Activated T-helper 1 cell treated with Interleukin-2 at 50 U/mL for 16 hours (primary cell): ENCODE data around the gene SYT1.
"Not testable (repeated sequence)": the region's sequence is repeated elsewhere in the genome, so short reads cannot be mapped to it uniquely, and the experiment has no call there.

Experiments
- DNase-seq: peaks from one replicate; pipeline ENCODE4 v3.0.0-alpha.2; 2020; ENCODE audit warnings: low read depth

Gene SYT1

DNA sequence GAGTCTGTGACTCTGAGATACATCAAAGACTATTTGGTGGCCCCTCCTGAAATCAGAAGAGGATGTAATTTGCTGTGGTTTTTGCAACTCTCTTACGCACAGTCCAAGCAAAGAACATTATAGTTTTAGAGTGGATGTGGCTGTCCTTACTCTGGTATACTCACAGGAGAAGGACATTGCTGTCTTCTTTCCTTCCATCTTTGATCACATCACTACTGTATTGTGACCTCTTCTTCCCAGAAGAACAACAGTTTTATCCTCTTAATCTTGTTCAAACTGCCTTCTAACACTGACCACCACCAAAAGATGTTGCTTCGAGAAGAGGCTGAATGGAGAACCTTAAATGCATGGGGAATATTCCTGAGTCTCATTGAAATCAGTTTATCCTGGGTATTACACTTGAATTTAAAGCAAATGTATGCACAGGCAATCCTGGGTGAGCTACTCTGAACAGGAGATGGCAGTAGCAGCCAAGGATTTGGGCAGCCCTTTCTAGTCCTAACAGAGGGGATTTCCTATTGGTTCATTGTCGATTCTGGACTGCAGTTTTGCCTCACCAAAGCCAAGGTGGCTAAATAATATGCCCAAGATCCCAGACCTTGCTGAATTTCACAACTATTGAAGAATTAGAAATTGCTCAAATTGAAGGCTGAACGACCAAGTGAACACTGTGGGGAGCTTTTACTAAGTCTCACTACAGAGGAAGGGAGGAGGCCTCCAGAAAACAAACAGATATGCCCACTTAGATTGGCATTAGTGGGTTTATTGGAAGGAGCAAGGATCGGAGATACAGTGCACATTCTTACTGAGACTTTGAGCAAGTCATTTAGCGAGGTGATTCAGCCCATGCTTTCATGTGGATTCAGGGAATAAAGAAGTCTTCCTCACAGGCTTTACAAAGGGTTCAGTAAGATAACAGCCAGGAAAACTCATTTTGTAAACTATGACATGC lies 543.4 kb downstream of the SYT1 start:
- no peak for DNase-seq

DNA sequence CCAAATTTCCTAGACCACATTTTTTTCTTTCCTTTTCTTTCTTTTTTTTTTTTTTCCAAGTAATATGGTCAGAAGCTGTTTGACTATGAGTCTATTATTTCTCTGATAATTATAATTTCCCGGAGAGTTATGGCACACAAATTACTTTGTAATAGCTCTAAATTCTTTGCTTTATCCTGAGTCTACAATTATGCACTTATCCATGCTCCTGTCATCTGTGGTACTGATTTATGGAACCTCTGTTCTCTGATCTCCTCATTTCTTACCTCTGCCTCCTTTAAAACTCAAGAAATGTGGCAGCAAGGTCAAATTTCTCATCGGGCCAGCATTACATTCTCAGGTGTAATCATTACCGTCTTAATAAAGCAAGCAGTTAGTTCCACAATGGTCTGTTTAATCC lies 544.1 kb downstream of the SYT1 start:
- no peak for DNase-seq

DNA sequence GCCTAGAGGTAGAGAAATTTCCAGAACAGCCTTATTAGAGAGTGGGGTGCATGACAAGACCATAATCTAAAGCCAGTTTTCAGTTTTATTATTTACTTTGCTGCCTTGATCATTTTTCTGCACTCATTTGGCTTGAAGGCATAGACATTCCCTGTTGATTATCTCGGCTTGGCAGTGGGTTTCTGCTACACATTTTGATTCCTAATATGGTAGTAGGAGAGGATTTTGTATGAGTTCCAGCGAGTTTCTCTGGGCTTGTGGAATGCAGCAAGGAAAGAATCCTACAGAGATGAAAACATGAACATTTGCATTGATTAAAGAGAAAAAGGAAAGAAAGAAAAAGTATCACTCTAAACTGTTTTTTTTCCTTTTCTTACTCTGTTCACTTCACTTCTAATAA lies 545.0 kb downstream of the SYT1 start:
- DNase-seq = no peak

DNA sequence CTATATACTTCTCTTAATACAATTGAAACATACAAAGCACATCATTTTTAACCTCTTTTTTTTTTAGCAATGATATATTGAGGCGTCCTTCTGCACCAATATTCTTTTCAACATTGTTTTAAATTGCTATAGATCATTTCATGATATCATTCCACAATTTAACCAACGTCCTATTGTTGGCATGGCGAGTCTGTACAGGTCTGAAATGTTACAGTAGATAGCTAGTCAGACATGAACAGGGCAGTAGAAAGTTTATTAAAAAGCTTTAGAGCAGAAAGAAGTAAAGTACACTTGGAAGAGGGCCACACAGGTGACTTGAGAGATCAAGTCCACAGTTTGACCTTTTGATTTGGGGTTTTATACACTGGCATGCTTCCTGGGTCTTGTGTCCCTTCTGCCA lies 547.2 kb downstream of the SYT1 start:
- no peak for DNase-seq

DNA sequence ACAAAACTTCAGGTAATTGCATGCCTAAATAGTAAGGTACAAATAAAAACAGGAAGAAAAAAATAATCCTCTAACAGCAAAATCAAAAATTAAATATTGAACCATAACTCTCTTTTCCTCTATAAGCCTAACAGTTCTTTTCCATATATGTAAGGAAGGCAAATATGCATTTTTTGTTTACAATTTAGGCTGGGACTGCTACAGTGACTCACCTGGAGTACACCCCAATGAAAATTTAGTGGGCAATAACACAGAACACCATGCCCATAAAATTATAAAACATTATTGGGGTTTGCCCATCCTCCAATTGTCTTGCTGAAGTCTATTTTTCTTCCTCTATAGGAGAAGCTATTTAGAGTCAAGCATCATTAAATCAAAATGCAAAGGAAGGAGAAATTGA lies 549.2 kb downstream of the SYT1 start:
- no peak for DNase-seq

DNA sequence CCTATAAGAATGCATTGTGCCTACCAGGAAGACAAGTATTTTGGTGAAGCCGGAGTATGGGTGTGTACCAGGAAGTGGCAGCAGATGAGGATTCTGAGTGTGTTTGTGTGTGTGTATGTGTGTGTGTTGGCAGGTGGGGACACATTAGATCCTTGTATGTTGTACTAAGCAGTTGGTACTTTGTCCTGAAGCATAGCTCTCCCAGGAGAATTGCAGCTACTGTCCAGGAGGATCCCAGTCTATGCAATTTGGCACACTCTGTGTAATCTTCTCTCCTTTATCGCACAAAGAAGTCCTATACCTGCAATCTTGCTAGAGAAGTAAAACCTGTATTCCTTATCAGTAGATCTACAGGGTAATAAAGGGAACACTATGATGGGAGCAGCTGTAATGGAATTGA lies 549.7 kb downstream of the SYT1 start:
- no peak for DNase-seq

DNA sequence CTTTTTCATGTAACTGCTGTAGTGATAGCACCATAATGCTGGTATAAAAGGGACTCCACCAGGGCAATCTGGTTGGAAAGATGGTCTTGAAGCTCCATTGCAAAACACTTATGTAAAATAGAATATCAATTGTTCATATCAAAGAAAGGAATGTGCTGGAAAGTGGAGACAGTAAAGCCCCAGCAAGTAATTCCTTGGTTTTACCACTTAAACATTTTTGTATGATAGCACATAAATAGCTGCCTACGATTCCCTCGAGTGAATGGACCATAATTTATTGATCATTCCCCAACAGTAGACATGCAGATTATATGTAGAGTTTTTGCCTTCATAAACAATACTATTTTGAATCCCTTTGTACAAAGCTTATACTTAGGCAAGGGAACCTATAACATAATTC lies 550.7 kb downstream of the SYT1 start:
- DNase-seq = no peak

DNA sequence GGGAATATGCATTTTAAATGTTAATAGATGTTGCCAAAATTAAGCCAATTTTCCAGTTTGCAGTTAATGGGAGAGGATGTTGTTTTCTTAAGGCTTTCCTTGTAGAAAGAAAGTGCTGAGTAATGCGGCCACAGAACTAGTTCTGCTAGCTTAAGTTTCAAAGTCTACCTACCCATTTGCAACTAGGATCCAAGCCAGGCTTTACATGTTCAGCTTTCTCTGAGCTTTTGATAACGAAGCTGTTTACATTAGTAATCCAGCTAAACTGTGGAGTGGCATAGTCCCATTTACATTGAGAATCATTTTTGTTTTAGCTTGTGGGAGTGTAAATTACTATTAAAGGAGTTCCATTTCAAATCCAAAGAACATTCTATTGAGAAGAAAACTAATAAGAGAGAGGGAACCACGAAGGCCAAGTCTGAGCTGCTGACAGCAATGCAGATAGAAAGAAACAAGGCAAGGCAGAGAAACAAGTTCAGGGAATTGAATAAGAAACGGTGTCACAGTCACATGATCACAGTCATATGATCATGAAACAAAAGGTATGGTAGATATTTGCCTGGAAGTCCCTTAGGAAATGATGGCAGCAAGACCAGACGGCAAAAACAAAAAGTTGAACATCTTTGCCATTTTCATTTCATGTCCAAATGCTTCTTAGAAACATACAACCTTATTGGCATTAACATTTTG lies 551.3 kb downstream of the SYT1 start:
- no peak for DNase-seq

DNA sequence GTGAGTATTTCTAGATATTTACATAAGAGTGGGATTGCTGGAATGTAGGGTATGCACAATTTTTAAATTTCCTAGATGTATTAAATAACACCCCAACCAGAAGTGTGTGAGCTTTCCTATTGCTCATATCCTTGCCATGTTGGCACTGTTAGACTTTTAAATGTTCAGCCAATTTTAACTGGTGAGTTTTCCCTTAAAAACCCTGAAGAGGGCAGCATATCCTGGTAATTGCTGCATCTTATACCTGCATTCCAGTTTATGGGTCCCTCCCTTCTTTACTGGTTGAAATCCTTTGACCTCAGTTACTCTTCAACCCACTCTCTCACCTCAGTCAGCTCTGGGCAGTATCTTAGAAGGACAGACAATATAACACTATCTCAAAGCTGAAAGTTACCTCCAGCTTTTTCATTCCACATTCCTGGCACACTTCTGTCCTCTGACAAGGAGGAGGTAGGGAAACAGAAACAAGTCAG lies 555.6 kb downstream of the SYT1 start:
- DNase-seq = no peak

DNA sequence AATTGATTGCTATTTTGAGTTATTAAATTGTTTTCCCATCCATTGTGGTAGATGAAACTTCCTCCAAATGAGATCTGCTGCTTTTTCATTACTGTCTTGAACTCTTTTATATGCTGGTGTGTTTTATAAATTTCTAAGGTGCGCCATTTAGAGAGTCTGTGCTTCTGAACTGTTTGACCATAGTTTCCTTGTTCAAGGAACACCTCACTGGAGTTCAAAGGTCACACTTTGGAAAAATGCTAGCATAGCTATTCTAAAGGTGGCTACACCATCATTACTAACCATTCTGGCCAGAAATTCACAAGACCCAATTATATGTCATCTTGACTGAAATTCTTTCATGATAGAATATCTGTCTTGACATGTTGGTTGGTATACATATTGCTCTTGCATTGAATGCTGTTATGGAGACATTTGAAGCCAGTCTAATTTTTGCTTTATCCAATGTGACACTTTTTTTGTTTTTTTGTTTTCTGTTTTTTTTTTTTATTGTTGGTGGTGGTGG lies 556.7 kb downstream of the SYT1 start:
- no peak for DNase-seq

DNA sequence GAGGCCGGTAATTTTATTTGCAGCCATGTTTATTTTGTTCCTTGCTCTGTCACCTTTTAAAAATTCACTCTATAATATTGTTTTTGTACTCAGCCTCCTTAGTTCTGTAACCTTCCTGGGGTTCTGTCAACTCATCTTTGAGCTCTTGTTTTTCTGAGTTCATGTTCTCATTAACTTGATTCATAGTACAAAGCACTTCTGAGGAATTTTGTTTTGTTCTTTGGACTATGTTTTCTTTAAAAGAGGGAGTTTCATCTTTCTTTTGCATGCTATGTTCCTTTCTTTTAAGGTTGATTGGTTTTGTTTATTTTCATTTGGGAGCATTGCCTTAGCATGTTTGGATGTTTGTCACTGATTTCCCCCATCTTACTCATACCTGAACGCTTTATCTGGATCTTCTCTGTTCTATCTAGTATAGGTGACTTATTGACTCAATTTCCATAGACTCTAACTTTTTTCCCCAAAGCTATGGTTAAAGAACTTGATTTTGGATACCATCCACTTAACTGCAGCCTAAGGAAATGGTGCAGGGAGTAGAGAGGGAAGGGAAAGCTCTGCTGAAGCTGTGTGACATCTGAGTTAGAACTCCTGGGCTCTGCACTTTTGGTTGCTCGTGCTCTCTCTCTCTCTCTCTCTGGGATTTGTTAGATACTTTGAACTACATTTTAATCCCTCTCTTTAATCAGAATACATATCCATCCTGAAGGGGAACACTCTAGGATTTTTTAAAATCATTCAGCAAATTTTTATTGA lies 557.7 kb downstream of the SYT1 start:
- no peak for DNase-seq

DNA sequence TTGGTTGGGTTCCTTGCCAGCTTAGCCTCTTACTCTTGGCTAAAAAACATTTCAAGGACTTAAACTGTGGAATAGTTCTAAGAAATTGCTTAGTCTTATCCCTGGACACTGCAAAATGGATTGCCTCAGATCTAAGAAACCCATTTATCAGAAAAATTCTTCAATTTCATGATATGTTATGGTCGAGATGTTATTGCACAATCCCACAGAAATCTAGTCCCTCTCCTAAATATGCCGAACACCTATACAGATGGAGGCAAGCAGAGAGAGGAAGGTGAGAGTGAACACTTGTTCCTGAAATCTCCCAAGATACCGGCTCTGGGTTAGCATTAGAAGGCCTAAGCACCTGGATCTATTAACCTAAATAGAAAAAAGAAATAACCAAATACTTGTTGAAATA lies 559.0 kb downstream of the SYT1 start:
- DNase-seq = no peak

DNA sequence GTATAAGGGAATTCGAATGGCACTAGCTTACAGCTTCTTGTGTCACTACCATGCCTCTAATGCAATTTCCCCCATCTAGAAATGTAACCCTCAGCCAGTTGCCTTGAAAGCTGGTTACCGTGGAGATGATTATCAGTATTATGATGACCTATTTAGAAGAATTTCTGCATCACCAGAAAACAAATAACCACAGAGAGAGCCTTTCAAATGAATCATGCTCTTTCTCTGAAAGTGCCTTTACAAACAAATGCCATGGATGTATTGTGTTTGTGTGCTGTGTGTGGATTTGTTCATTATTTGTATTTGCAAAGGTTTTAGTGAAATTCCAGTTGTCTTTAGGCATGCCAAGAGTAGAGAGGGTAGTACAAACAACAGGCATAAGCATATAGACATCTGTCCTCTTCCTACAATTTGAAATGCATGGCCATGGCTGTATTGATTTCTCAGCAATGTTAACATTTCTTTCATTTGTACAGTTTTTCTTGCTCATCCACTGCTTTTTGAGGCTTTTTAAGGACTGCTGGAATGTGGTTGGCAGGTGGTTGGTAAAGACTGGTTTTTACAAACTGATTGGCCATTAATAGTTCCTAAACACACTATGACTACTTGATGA lies 559.6 kb downstream of the SYT1 start:
- DNase-seq = no peak

DNA sequence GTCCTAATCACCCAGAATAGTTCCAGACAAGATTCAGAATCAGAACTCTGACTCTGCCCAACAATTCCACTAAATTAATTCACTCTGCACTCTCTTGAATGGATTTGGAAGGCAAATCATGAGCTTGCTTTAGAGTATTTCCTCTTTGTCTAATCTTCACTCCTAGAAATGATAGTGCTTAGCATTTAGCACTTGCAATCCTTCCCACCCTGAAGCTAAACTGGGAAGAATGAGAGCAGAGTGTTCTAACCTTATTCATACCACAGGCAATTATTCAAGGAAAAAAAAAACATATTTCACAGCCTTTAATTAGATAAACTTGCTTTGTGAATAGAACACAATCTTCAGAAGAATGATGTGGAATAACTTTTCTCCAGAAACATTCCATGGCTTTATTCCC lies 561.5 kb downstream of the SYT1 start:
- no peak for DNase-seq

DNA sequence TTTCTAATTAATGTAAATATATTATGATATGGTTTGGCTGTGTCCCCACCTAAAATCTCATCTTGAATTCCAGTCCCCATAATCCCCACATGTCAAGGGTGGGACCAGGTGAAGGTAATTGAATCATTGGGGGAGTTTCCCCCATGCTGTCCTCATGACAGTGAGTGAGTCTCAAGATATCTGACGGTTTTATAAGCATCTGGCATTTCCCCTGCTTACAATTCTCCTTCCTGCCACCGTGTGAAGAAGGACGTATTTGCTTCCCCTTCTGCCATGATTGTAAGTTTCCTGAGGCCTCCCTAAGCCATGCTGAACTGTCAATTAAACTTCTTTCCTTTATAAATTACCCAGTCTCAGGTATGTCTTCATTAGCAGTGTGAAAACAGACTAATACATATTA lies 562.2 kb downstream of the SYT1 start:
- DNase-seq = not testable (repeated sequence)

DNA sequence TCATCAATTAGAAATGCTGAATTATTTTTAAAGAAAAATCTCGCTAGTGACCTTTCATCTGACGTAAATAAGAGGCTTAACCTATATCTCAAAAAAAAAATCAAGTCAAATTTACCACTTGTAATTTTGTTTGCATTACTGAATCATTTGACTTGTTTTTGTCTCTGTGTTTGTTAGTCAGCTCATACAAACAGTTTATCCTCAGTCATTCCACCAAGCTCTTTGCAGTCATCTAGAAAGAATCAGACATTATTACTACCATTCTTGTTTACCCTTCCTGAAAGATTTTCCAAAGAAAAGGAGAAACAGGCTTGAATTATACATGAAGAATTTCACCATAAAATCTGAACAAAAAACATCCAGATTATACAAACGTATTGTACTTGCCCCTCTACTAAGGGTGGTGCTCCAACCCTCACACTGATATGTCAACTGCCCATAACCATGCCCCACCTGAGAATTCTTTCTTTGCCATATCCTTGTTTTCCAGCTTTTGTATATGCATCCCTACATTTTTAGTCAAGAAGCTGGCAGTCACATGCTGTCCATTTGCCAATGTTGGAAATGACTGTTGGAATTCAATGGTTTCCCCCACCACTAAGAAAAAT lies 569.0 kb downstream of the SYT1 start:
- no peak for DNase-seq

DNA sequence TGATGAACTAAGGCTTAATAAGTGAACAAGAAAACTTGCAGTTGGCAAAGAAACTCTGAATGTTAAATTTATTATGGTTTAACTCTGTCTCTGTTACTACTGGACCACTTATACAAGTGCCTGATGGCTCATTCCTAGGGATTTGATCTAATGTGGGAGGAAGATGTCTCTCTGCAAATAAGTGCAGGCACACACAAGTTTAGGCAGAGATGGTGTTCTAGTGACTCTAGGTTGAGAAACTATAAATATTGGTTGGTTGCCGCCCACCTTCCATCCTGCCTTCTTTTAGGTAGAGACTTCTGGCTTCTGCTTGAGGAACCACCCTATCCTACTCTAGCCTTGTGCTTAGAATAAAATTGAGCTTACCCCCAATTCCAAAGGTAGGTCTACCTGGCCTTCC lies 570.0 kb downstream of the SYT1 start:
- no peak for DNase-seq

DNA sequence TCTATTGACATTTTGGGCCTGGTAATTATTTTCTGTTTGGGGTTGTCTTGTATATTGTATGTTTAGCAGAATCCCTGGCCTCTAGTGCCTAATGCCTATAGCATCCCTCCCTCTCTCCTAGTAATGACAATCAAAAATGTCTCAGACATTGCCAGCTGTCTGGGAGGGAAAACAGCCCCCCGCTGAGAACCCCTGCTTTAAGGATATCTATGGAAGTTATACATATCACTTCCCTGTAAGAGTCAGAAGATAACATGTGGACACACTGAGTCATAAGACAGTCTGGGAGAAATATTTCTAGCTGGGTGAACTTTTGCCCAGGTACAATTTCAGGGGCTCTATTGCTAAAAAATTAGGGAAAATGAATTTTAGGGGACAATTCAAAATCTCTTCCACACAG lies 571.2 kb downstream of the SYT1 start:
- DNase-seq = no peak

DNA sequence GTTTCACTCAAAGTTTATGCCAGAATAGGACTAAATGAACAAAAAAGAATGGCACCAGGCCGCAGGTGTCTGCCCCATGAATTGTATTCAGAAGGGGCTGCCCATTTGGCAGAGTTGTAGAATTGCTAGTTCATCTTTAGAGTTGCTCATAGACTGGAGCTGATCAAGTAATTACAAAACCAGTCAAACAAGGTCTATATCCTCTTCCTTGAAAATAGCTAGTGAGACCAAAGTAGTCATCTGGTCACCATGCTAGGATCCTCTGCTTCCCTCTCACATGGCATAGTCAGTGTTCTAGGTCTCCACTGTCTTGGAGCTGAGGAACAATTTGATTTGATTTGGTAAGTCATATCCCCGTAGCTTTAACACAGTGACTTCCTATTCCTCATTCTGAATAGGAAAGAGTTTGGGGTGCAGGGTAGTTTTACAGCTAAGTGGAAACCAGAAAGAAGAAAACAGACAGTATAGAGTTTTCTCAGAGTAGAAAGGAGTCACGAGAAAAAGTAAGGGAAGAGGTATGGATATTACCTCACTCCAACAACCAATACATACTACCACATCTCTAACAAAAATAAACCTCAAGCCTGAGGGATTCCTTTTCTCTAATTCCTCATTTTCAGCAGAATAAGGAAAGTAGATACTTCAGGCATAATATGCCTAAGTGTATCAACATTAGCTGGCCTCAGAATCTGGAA lies 574.1 kb downstream of the SYT1 start:
- DNase-seq = no peak

DNA sequence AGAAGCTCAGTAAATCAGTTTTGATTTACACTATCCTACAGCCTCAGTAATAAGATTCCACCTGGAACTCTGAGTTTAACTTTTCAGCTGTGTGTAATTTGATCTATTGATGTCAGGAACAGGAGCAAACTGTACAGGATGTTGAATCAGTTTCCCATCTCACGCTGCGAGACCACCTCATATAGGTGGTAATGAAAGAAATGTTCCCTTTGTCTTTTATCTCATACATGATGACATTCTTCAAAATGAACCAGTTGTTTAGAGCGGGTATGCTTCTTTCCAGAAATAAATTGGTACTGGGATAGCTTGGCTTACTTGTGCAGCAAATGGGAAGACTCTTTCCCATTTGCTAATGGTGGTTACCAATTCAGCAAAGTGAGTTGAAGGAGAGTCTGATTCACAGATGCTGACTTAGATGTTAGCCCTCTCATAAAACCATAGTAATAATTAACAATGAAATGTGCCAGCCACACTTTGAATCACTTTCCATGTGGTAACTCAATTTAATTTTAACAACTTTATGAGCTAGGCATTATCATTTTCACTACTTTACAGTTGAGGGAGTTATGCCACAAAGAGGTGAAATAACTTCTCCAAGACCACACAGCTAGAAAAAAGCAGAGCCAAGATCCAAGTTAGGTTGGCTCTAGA lies 574.7 kb downstream of the SYT1 start:
- no peak for DNase-seq
